Pancreas (tissue), 10 donors: Measurements from ENCODE around the gene ZDHHC20. TPM values are rescaled to one million over a fixed set of nuclear protein-coding genes. Genes with fewer than 3 reads are reported as not detected.

Experiments used
- ATAC-seq, 4 donors: fragments of 200-7000 bp; cut with Tn5 transposase; one replicate each; pipeline versions ENCODE4 v1.8.0 to v1.9.1; 2020; ENCODE audit warnings: mild to moderate bottlenecking in 4 of 4, moderate library complexity in 4 of 4
- DNase-seq, 6 donors: peaks; one replicate each; pipeline ENCODE4 v3.0.0-alpha.2; 2020
- FAIRE-seq: peaks from 2 replicates; lab custom pipeline; 2012; peaks lifted over from hg19 to GRCh38; lab: Jason Lieb, UNC
- H3K27ac ChIP-seq, 4 donors: fragments of 200-600 bp; sonication (generic); 1 replicate in 3 of 4; 2 replicates in 1 of 4; pipeline versions ENCODE4 v1.5.0 to v1.8.0; 2020
- H3K27me3 ChIP-seq, 4 donors: fragments of 200-600 bp; one replicate each; pipeline ENCODE4 v1.8.0; 2021
- H3K36me3 ChIP-seq, 3 donors: fragments of 200-600 bp; sonication (generic) in 1 of 3; one replicate each; pipeline versions ENCODE4 v1.5.0 to v1.8.0; 2020 to 2021
- H3K4me1 ChIP-seq, 3 donors: fragments of 200-600 bp; one replicate each; pipeline ENCODE4 v1.8.0; 2021
- H3K4me3 ChIP-seq, 4 donors: fragments of 200-600 bp; sonication (generic) in 2 of 4; one replicate each; pipeline versions ENCODE4 v1.5.0 to v1.8.0; 2020 to 2021
- H3K9me3 ChIP-seq, 4 donors: fragments of 200-600 bp; one replicate each; pipeline ENCODE4 v1.8.0; 2021
- CTCF ChIP-seq, 4 donors: fragments of 200-600 bp; sonication (generic) in 3 of 4; IDR thresholded peaks; one replicate each; pipeline versions ENCODE4 v1.5.0 to v1.8.0; 2021; ENCODE audit warnings: antibody characterized with exemption in 4 of 4
- WGBS, 2 donors: extraction: QIAGEN DNeasy Blood & Tissue Kit; methylation state at CpG; one replicate each; pipeline ENCODE4 v1.1.7; 2013; 5-methylcytosine and 5-hydroxymethylcytosine counted together
- intact Hi-C, 3 donors: fragments of 100-400 bp; cut with DNase I; formaldehyde crosslinking; loops; one replicate each; pipeline versions ENCODE4 v1.11.1 to v1.14.2; 2022
- polyA plus RNA-seq, 2 donors: library from polyadenylated mRNA; stranded (reverse); fragments of 200-250 nt; gene quantifications; one replicate each; pipeline ENCODE4 v1.2.3, GENCODE V29; 2013
- total RNA-seq, 6 donors: library from RNA; stranded (reverse); fragmentation: NEBNext Ultra II Directional in 4 of 6; extraction: Animal tissue kit (Norgen Biotek cat#: 25700) in 4 of 6; gene quantifications; one replicate each; pipeline versions ENCODE4 v1.2.1 to v1.2.4, GENCODE V29; 2021 to 2023
- donor health status: healthy with polysubstance abuse.
- donor health status: DM: no; HTN: no; CAD: no; lungs with moderate emphysema.
- donor health status: DM: no; HTN: no; CAD: no.
- donor health status: control.
- donor health status: control.
- donor health status: Bipolar disorder and iron deficiency.
- donor health status: DM: yes; HTN: yes; CAD: no.
- donor health status: DM: no; HTN: no; CAD: no.
- donor health status: DM: no; HTN: no; CAD: no.
- donor health status: DM: yes; HTN: yes; CAD: no.

Gene ZDHHC20
- total and polyA plus RNA-seq, 8 donors = 4.6 to 30.1 (median 13.1) TPM

GRCh38 chr13:21445759-21446158 lies 13.3 kb downstream of the ZDHHC20 start:
- no peak for FAIRE-seq
- H3K27ac ChIP-seq = no peak overlapping the region
- ATAC-seq = no peak
- no peaks in the 10 kb centered on the region for H3K4me1 ChIP-seq
- intact Hi-C loops = no loop called here
- no peak for TF ChIP-seq CTCF (IDR thresholded peaks at IDR 0.05)
- WGBS, 2 donors = 90 to 95% methylated on average over 6 of the region's 6 CpGs
- no peaks in the 10 kb centered on the region for H3K27me3 ChIP-seq
- no peaks in the 10 kb centered on the region for H3K36me3 ChIP-seq
- H3K9me3 ChIP-seq = no peaks in the 10 kb centered on the region
- H3K4me3 ChIP-seq = no peak overlapping the region
- no peak for DNase-seq

- WGBS, 2 donors = 60 to 81% methylated on average over 1 of the region's 1 CpG
- no peak overlapping the region for H3K4me3 ChIP-seq
- H3K27ac ChIP-seq = no peak overlapping the region
- no peaks in the 10 kb centered on the region for H3K4me1 ChIP-seq
- no peaks in the 10 kb centered on the region for H3K36me3 ChIP-seq
- H3K27me3 ChIP-seq = no peaks in the 10 kb centered on the region
- ATAC-seq (no peak), DNase-seq (no peak), FAIRE-seq (no peak)
- intact Hi-C loops = no loop called here
- no peaks in the 10 kb centered on the region for H3K9me3 ChIP-seq
- no peak for TF ChIP-seq CTCF (IDR thresholded peaks at IDR 0.05)
These were observed 15.9 kb downstream of the ZDHHC20 start for GRCh38 chr13:21443171-21443570.

GRCh38 chr13:21436582-21436981 lies 22.5 kb downstream of the ZDHHC20 start:
- no peaks in the 10 kb centered on the region for H3K36me3 ChIP-seq
- no peak for FAIRE-seq

GRCh38 chr13:21435687-21436151 lies 23.4 kb downstream of the ZDHHC20 start:
- H3K4me3 ChIP-seq = no peak overlapping the region
- FAIRE-seq (no peak), DNase-seq (peak in 4 of 6 donors; percentile 37 to 75 (median 51)), ATAC-seq (peak; percentile 95 to 99 (median 98))
- H3K4me1 ChIP-seq = peaks cover 0 to 10% (median 0%) of the 10 kb centered on the region in 3 donors
- H3K27me3 ChIP-seq = no peaks in the 10 kb centered on the region
- no peak for TF ChIP-seq CTCF (IDR thresholded peaks at IDR 0.05)
- intact Hi-C loops = no loop called here
- 16 to 23% methylated on average over 2 of the region's 2 CpGs for WGBS, 2 donors
- H3K9me3 ChIP-seq = no peaks in the 10 kb centered on the region
- H3K27ac ChIP-seq = peak overlapping the region in 2 of 4 donors; percentile 44 to 67
- H3K36me3 ChIP-seq = no peaks in the 10 kb centered on the region

More at GRCh38 chr13:21436582-21436981, 22.5 kb downstream of the ZDHHC20 start:
- WGBS, 2 donors = 93 to 94% methylated on average over 6 of the region's 6 CpGs
- TF ChIP-seq CTCF (IDR thresholded peaks at IDR 0.05) = no peak
- no peak for ATAC-seq
- H3K9me3 ChIP-seq = no peaks in the 10 kb centered on the region
- no peaks in the 10 kb centered on the region for H3K27me3 ChIP-seq
- H3K27ac ChIP-seq = peak overlapping the region in 1 of 4 donors; percentile 67
- H3K4me1 ChIP-seq = peaks cover 0 to 10% (median 0%) of the 10 kb centered on the region in 3 donors
- intact Hi-C loops = no loop called here
- no peak overlapping the region for H3K4me3 ChIP-seq
- DNase-seq = no peak

- no peak for DNase-seq
- 89 to 96% methylated on average over 2 of the region's 2 CpGs for WGBS, 2 donors
- ATAC-seq = no peak
- peaks cover 0 to 10% (median 0%) of the 10 kb centered on the region in 3 donors for H3K4me1 ChIP-seq
- peak overlapping the region in 2 of 4 donors; percentile 44 to 67 for H3K27ac ChIP-seq
- intact Hi-C loops = no loop called here
- no peak overlapping the region for H3K4me3 ChIP-seq
- H3K27me3 ChIP-seq = no peaks in the 10 kb centered on the region
- no peak for TF ChIP-seq CTCF (IDR thresholded peaks at IDR 0.05)
- no peaks in the 10 kb centered on the region for H3K36me3 ChIP-seq
- FAIRE-seq = no peak
- H3K9me3 ChIP-seq = no peaks in the 10 kb centered on the region
These were observed 23.9 kb downstream of the ZDHHC20 start for GRCh38 chr13:21435231-21435630.
